Transverse colon (tissue), 4 donors: ENCODE measurements around the gene GATA5. TPM values are rescaled to one million over a fixed set of nuclear protein-coding genes. Genes with fewer than 3 reads are reported as not detected.

Experiments
- DNase-seq: peaks from one replicate; pipeline ENCODE4 v3.0.0-alpha.2; 2019
- H3K27ac ChIP-seq, 4 donors: fragments of 200-600 bp; sonication (generic); 2 replicates each; pipeline ENCODE4 v1.5.1; 2016 to 2018; ENCODE audit warnings: inconsistent platforms in 4 of 4
- H3K27me3 ChIP-seq: fragments of 200-600 bp; sonication (generic); 2 replicates; pipeline ENCODE4 v1.5.1; 2017; ENCODE audit warnings: inconsistent platforms
- H3K36me3 ChIP-seq, 4 donors: fragments of 200-600 bp; sonication (generic); 2 replicates each; pipeline ENCODE4 v1.5.1; 2017 to 2019; ENCODE audit warnings: inconsistent platforms in 4 of 4
- H3K4me1 ChIP-seq, 4 donors: fragments of 200-600 bp; sonication (generic); 2 replicates each; pipeline ENCODE4 v1.5.1; 2017 to 2020; ENCODE audit warnings: inconsistent platforms in 4 of 4
- H3K4me3 ChIP-seq, 4 donors: fragments of 200-600 bp; sonication (generic); 1 replicate in 1 of 4; 2 replicates in 3 of 4; pipeline versions ENCODE4 v1.5.1 to v1.6.1; 2017 to 2019; ENCODE audit warnings: inconsistent platforms in 4 of 4
- H3K9me3 ChIP-seq, 2 donors: fragments of 200-600 bp; sonication (generic); 2 replicates each; pipeline ENCODE4 v1.5.1; 2017 to 2019; ENCODE audit warnings: inconsistent platforms in 2 of 2
- EP300 ChIP-seq: sonication (generic); formaldehyde crosslinking; IDR thresholded peaks from one replicate; pipeline ENCODE4 v1.6.1; 2017; ENCODE audit warnings: antibody characterized with exemption, low read depth
- POLR2A ChIP-seq: fragments of 450-650 bp; IDR thresholded peaks from one replicate; pipeline ENCODE4 v1.6.1; 2016; ENCODE audit warnings: antibody characterized with exemption, mild to moderate bottlenecking, moderate library complexity
- POLR2AphosphoS5 ChIP-seq, 3 donors: sonication (generic); formaldehyde crosslinking; IDR thresholded peaks; one replicate each; pipeline ENCODE4 v1.6.1; 2016; ENCODE audit warnings: antibody characterized with exemption in 3 of 3
- WGBS, 2 donors: methylation state at CpG; one replicate each; pipeline ENCODE4 v1.1.5; 2018; ENCODE audit warnings: low coverage in 1 of 2; 5-methylcytosine and 5-hydroxymethylcytosine counted together
- in situ Hi-C, 4 donors: fragments of 200-750 bp; cut with MboI; loops; one replicate each; pipeline versions ENCODE4 v1.15.0 to v1.15.1; 2017; ENCODE audit warnings: low sequenced_read_pairs in 3 of 4, low pct_ligation_motif_present in 1 of 4, low pct_unique_long_range_greater_than_20kb in 1 of 4
- intact Hi-C: fragments of 100-400 bp; cut with DNase I; formaldehyde crosslinking; loops from one replicate; pipeline ENCODE4 v1.15.1; 2023; ENCODE audit warnings: low total_unique reads
- total RNA-seq, 4 donors: library from RNA; depleted of rRNA; stranded (reverse); fragments of >200 nt; gene quantifications; one replicate each; pipeline ENCODE4 v1.1.0, GENCODE V29; 2016
- TF ChIP-seq, protein P1 (sequence below), 5 experiments: fragments of 200-600 bp in 3 of 5; fragments of 450-650 bp in 2 of 5; sonication (generic) in 3 of 5; IDR thresholded peaks; 1 replicate in 2 of 5; 2 replicates in 3 of 5; pipeline ENCODE4 v1.5.1; 2016 to 2017; ENCODE audit warnings: antibody characterized with exemption in 5 of 5, inconsistent platforms in 3 of 5, mild to moderate bottlenecking in 2 of 5, moderate library complexity in 1 of 5

Gene GATA5
- total RNA-seq, 4 donors from 2014 or later = not detected

DNA sequence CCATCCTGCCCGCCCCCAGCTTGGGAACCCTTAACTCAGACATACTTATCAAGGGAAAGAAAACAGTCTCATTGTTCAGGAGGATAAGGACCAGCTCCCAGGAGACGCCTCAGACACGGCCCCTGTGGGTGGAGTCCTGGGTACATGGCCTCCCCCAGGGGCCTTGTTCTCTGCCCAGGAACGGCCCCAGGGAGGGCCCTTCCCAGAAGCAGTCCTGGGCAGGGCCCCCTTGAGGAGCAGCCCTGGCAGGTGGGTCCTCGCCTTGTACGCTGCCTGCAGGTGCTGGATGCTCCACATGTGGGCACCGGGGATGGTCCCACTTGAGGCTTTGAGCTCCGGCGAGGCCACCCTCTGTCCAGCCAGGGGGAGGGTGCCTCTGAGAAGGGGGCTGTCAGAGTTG lies 4.5 kb upstream of the GATA5 start:
- H3K27ac ChIP-seq = no peak overlapping the region
- H3K4me3 ChIP-seq = no peak overlapping the region
- H3K36me3 ChIP-seq = no peaks in the 10 kb centered on the region
- in situ Hi-C loops = no loop called here
- intact Hi-C loops = no loop called here
- no peak for DNase-seq
- TF ChIP-seq, protein P1, sequence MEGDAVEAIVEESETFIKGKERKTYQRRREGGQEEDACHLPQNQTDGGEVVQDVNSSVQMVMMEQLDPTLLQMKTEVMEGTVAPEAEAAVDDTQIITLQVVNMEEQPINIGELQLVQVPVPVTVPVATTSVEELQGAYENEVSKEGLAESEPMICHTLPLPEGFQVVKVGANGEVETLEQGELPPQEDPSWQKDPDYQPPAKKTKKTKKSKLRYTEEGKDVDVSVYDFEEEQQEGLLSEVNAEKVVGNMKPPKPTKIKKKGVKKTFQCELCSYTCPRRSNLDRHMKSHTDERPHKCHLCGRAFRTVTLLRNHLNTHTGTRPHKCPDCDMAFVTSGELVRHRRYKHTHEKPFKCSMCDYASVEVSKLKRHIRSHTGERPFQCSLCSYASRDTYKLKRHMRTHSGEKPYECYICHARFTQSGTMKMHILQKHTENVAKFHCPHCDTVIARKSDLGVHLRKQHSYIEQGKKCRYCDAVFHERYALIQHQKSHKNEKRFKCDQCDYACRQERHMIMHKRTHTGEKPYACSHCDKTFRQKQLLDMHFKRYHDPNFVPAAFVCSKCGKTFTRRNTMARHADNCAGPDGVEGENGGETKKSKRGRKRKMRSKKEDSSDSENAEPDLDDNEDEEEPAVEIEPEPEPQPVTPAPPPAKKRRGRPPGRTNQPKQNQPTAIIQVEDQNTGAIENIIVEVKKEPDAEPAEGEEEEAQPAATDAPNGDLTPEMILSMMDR (IDR thresholded peaks at IDR 0.05) = no peak
- TF ChIP-seq EP300 (no peak), POLR2AphosphoS5 (IDR thresholded peaks at IDR 0.05) (no peak), POLR2A (no peak)
- no peaks in the 10 kb centered on the region for H3K9me3 ChIP-seq
- peaks cover 96% of the 10 kb centered on the region for H3K27me3 ChIP-seq
- 54% methylated on average over 6 of the region's 9 CpGs; no CpG with 5 or more reads in 1 of the 2 donors for WGBS, 2 donors
- H3K4me1 ChIP-seq = peaks cover 6 to 12% (median 9%) of the 10 kb centered on the region in 4 donors

DNA sequence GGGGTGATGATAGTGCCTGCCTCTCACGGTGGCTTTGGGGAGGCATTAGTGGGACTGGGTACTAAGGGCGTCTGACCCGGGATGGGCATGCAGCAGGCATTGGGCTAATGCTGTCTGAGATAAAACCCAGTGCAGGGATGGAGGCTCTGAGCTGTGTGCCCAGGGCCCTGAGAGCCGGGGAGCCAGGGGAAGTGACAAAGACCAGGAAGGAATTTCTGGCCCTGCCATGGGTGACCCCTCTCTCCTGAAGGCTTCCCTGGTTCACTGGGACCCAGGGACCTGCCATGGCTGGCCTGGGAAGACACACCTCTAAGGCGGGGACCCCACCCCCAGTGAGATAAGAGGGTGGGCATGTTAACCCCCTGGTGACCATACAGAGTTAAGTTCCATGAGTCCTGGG lies 3.9 kb upstream of the GATA5 start:
- H3K4me3 ChIP-seq = no peak overlapping the region
- 42% methylated on average over 4 of the region's 5 CpGs; no CpG with 5 or more reads in 1 of the 2 donors for WGBS, 2 donors
- in situ Hi-C loops = no loop called here
- TF ChIP-seq POLR2A (no peak), POLR2AphosphoS5 (IDR thresholded peaks at IDR 0.05) (no peak), EP300 (no peak)
- TF ChIP-seq, protein P1 (IDR thresholded peaks at IDR 0.05) = no peak
- intact Hi-C loops = no loop called here
- no peaks in the 10 kb centered on the region for H3K36me3 ChIP-seq
- H3K9me3 ChIP-seq = no peaks in the 10 kb centered on the region
- H3K4me1 ChIP-seq = peaks cover 6 to 15% (median 10%) of the 10 kb centered on the region in 4 donors
- H3K27ac ChIP-seq = no peak overlapping the region
- H3K27me3 ChIP-seq = peaks cover 96% of the 10 kb centered on the region
- DNase-seq = no peak

DNA sequence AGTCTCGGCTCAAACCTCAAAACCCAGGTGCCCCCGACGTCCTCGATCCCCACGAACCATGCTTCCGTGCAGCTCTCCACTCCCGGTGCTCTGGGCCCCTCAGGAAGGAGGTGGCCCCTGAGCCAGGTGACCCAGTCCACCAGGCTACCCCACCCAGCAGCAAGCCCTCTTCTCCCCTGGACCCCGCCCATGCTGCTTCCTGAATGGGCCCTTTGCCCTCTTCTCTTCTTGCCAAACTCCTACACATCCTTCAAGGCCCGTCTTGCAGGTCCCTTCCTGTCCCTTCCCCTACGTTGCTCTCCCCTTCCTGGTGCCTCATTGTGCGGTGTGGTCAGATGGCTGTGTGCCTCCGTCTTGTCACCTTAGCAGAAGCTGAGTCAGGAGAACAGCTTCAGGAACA lies 3.4 kb upstream of the GATA5 start:
- Histone ChIP-seq H3K4me3 (no peak overlapping the region), H3K36me3 (no peaks in the 10 kb centered on the region), H3K4me1 (peaks cover 6 to 15% (median 10%) of the 10 kb centered on the region in 4 donors), H3K27me3 (peaks cover 96% of the 10 kb centered on the region), H3K27ac (no peak overlapping the region), H3K9me3 (no peaks in the 10 kb centered on the region)
- TF ChIP-seq, protein P1 (IDR thresholded peaks at IDR 0.05) = no peak
- TF ChIP-seq POLR2A (no peak), POLR2AphosphoS5 (IDR thresholded peaks at IDR 0.05) (no peak), EP300 (no peak)
- in situ Hi-C loops (no loop called here), intact Hi-C loops (no loop called here)
- WGBS, 2 donors = 66 to 70% methylated on average over 2 to 12 of the region's 12 CpGs
- DNase-seq = no peak

DNA sequence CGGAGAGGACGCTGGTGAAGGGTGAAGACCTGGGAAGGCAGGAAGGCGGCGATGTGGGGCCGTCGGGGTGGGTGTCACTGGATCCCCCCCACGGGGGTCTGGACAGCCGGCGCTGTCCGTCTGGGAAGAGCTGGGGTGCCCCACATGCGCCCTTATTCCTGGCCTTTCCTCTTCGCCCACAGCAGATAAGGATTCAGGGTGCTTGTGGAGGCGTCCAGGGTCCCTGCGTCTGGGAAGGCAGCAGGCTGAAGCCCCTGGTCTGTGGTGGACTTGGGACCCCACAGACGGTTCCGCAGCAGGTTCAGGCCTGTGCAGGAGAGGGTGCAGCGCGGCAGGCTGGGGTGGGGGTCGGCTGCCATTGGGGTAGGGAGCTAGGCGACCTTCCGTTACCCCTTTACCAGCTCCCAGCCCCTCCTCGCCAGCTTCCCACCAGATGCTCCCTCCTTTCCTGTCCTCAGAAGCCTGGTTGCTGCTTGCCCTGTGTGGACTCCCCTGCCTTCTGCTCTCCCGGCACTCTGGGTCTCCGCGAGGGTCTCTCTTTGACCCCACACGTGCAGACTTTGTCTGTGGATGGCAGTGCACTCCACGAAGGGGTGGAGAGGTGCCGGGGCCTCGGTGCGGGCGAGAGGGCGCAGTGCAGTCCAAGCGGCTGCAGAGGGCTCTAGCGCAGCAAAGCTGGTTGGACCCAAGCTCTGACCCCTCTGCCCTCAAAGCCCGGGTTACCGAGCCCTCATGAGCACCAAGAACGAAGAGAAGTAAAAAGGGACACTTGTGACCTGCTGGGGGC lies 2.1 kb upstream of the GATA5 start:
- intact Hi-C loops (no loop called here), in situ Hi-C loops (no loop called here)
- 6 to 34% methylated on average over 6 to 37 of the region's 37 CpGs for WGBS, 2 donors
- DNase-seq = no peak
- Histone ChIP-seq H3K9me3 (no peaks in the 10 kb centered on the region), H3K36me3 (no peaks in the 10 kb centered on the region), H3K4me3 (no peak overlapping the region), H3K4me1 (peaks cover 6 to 15% (median 10%) of the 10 kb centered on the region in 4 donors), H3K27me3 (peaks cover 96% of the 10 kb centered on the region), H3K27ac (no peak overlapping the region)
- TF ChIP-seq, protein P1 (IDR thresholded peaks at IDR 0.05) = no peak
- TF ChIP-seq EP300 (no peak), POLR2AphosphoS5 (IDR thresholded peaks at IDR 0.05) (no peak), POLR2A (no peak)
